ENCODE data around the gene MAPK1IP1L. TPM values are rescaled to one million over a fixed set of nuclear protein-coding genes. Genes with fewer than 3 reads are reported as not detected.

MAPK1IP1L gene
- total RNA-seq, 4 donors from 2014 or later: 8.5 to 88.7 (median 27.9) TPM

- H3K36me3 ChIP-seq: no peaks in the 10 kb centered on the region
- H3K27me3 ChIP-seq: no peaks in the 10 kb centered on the region
- H3K4me3 ChIP-seq: peak overlapping the region in 1 of 2 donors; percentile 63
- peak overlapping the region; percentile 97 to 98 for H3K27ac ChIP-seq
- no peaks in the 10 kb centered on the region for H3K9me3 ChIP-seq
- TF ChIP-seq CTCF (IDR thresholded peaks at IDR 0.05) (no peak), POLR2A (IDR thresholded peaks at IDR 0.05) (no peak)
- DNase-seq: no peak
- peaks cover 0 to 6% of the 10 kb centered on the region in 2 donors for H3K4me1 ChIP-seq
- intact Hi-C loops (cut with DNase I; ENCODE audit: low total_unique reads): no loop called here
These were observed 1.6 kb downstream of the MAPK1IP1L start for GRCh38 chr14:55053018-55053417.

GRCh38 chr14:55053500-55053899 is 2.1 kb downstream of the MAPK1IP1L start:
- TF ChIP-seq CTCF (IDR thresholded peaks at IDR 0.05) (no peak), POLR2A (IDR thresholded peaks at IDR 0.05) (no peak)
- Histone ChIP-seq H3K27ac (no peak overlapping the region), H3K4me1 (peaks cover 0 to 6% of the 10 kb centered on the region in 2 donors), H3K36me3 (no peaks in the 10 kb centered on the region), H3K27me3 (no peaks in the 10 kb centered on the region), H3K9me3 (no peaks in the 10 kb centered on the region), H3K4me3 (no peak overlapping the region)
- intact Hi-C loops (cut with DNase I; ENCODE audit: low total_unique reads): no loop called here
- no peak for DNase-seq

- no peaks in the 10 kb centered on the region for H3K36me3 ChIP-seq
- DNase-seq: no peak
- H3K4me1 ChIP-seq: peaks cover 0 to 6% of the 10 kb centered on the region in 2 donors
- no peaks in the 10 kb centered on the region for H3K9me3 ChIP-seq
- no peak for TF ChIP-seq POLR2A (IDR thresholded peaks at IDR 0.05)
- TF ChIP-seq CTCF (IDR thresholded peaks at IDR 0.05): no peak
- no peaks in the 10 kb centered on the region for H3K27me3 ChIP-seq
- no peak overlapping the region for H3K27ac ChIP-seq
- intact Hi-C loops (cut with DNase I; ENCODE audit: low total_unique reads): no loop called here
- H3K4me3 ChIP-seq: no peak overlapping the region
These were observed 2.7 kb downstream of the MAPK1IP1L start for GRCh38 chr14:55054098-55054497.

GRCh38 chr14:55057919-55058318 is 6.5 kb downstream of the MAPK1IP1L start:
- Histone ChIP-seq H3K4me1 (peaks cover 0 to 6% of the 10 kb centered on the region in 2 donors), H3K27ac (no peak overlapping the region), H3K27me3 (no peaks in the 10 kb centered on the region), H3K4me3 (no peak overlapping the region), H3K36me3 (no peaks in the 10 kb centered on the region), H3K9me3 (no peaks in the 10 kb centered on the region)
- no peak for TF ChIP-seq CTCF (IDR thresholded peaks at IDR 0.05)
- TF ChIP-seq POLR2A (IDR thresholded peaks at IDR 0.05): no peak
- DNase-seq: no peak
- intact Hi-C loops (cut with DNase I; ENCODE audit: low total_unique reads): no loop called here

- DNase-seq: no peak
- peaks cover 0 to 5% of the 10 kb centered on the region in 2 donors for H3K4me1 ChIP-seq
- no peaks in the 10 kb centered on the region for H3K27me3 ChIP-seq
- intact Hi-C loops (cut with DNase I; ENCODE audit: low total_unique reads): no loop called here
- no peak overlapping the region for H3K27ac ChIP-seq
- no peak overlapping the region for H3K4me3 ChIP-seq
- no peak for TF ChIP-seq POLR2A (IDR thresholded peaks at IDR 0.05)
- TF ChIP-seq CTCF (IDR thresholded peaks at IDR 0.05): no peak
- no peaks in the 10 kb centered on the region for H3K36me3 ChIP-seq
- H3K9me3 ChIP-seq: no peaks in the 10 kb centered on the region
These were observed 7.9 kb downstream of the MAPK1IP1L start for GRCh38 chr14:55059333-55059732.
